GM18517 (cell line): ENCODE measurements around the gene HMCN2.
"Not testable (repeated sequence)": the region's sequence is repeated elsewhere in the genome, so short reads cannot be mapped to it uniquely, and the experiment has no call there.

Experiments used
- ATAC-seq: cut with Tn5 transposase; IDR thresholded peaks from one replicate; pipeline ENCODE4 v1.9.1; 2021; ENCODE audit warnings: mild to moderate bottlenecking, moderate library complexity; ENCODE audit not compliant: unreplicated experiment

Gene HMCN2

GRCh38 chr9:130262771-130263170 is 2.8 kb upstream of the HMCN2 start:
- ATAC-seq: no peak

- ATAC-seq: no peak
Measured at GRCh38 chr9:130263601-130264413, 1.8 kb upstream of the HMCN2 start.

- ATAC-seq: no peak
Measured at GRCh38 chr9:130264414-130265350, 878 bp upstream of the HMCN2 start.

GRCh38 chr9:130266236-130267098 is 907 bp downstream of the HMCN2 start:
- no peak for ATAC-seq

GRCh38 chr9:130267930-130268329 is 2.4 kb downstream of the HMCN2 start:
- no peak for ATAC-seq

- no peak for ATAC-seq
Measured at GRCh38 chr9:130268521-130269211, 3.1 kb downstream of the HMCN2 start.

GRCh38 chr9:130271473-130271872 is 5.9 kb downstream of the HMCN2 start:
- ATAC-seq: no peak

- ATAC-seq: no peak
Measured at GRCh38 chr9:130275156-130275555, 9.6 kb downstream of the HMCN2 start.

- ATAC-seq: no peak
Measured at GRCh38 chr9:130276121-130276520, 10.6 kb downstream of the HMCN2 start.

GRCh38 chr9:130276955-130277354 is 11.4 kb downstream of the HMCN2 start:
- no peak for ATAC-seq

GRCh38 chr9:130277525-130277924 is 12.0 kb downstream of the HMCN2 start:
- ATAC-seq: not testable (repeated sequence)

GRCh38 chr9:130283539-130284248 is 18.1 kb downstream of the HMCN2 start:
- ATAC-seq: no peak

- no peak for ATAC-seq
Measured at GRCh38 chr9:130284249-130284625, 18.7 kb downstream of the HMCN2 start.

GRCh38 chr9:130284690-130285089 is 19.1 kb downstream of the HMCN2 start:
- no peak for ATAC-seq

- ATAC-seq: no peak
Measured at GRCh38 chr9:130285271-130285670, 19.7 kb downstream of the HMCN2 start.

- ATAC-seq: no peak
Measured at GRCh38 chr9:130286072-130286770, 20.7 kb downstream of the HMCN2 start.

- ATAC-seq: no peak
Measured at GRCh38 chr9:130286781-130287428, 21.3 kb downstream of the HMCN2 start.

GRCh38 chr9:130287736-130288135 is 22.2 kb downstream of the HMCN2 start:
- no peak for ATAC-seq

GRCh38 chr9:130288393-130288792 is 22.8 kb downstream of the HMCN2 start:
- no peak for ATAC-seq
